ENCODE results near the gene STRIT1.

DNA sequence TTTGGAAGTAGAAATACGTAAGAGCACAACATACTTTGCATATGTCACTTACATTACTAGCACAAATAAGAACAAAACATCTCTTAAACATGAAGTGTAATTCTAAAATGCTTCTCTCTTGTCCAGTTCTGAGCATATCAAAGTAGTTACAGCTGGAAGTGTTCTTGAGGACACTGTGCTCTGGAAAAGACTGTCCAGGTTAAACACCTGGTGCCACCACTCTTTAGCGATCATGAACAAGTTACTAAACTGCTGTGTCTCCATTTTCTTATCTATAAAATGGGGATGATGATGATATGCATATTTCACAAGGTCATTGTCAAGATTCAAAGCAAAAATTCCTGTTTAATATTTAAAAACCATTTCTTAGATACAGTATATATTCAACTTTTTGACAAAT is 790 bp downstream of the STRIT1 start:
- TF ChIP-seq, protein P1, sequence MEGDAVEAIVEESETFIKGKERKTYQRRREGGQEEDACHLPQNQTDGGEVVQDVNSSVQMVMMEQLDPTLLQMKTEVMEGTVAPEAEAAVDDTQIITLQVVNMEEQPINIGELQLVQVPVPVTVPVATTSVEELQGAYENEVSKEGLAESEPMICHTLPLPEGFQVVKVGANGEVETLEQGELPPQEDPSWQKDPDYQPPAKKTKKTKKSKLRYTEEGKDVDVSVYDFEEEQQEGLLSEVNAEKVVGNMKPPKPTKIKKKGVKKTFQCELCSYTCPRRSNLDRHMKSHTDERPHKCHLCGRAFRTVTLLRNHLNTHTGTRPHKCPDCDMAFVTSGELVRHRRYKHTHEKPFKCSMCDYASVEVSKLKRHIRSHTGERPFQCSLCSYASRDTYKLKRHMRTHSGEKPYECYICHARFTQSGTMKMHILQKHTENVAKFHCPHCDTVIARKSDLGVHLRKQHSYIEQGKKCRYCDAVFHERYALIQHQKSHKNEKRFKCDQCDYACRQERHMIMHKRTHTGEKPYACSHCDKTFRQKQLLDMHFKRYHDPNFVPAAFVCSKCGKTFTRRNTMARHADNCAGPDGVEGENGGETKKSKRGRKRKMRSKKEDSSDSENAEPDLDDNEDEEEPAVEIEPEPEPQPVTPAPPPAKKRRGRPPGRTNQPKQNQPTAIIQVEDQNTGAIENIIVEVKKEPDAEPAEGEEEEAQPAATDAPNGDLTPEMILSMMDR (IDR thresholded peaks at IDR 0.05), result no peak
- no peak for TF ChIP-seq POLR2A (IDR thresholded peaks at IDR 0.05)

Measured in ovary (tissue), 3 donors.